ENCODE results near the gene AGBL1.

Gene AGBL1

GRCh38 chr15:86327230-86327865 is 247.7 kb downstream of the AGBL1 start:
- DNase-seq = no peak

GRCh38 chr15:86328658-86329057 is 249.0 kb downstream of the AGBL1 start:
- DNase-seq = no peak

GRCh38 chr15:86329311-86330013 is 249.8 kb downstream of the AGBL1 start:
- DNase-seq = no peak

GRCh38 chr15:86333819-86334218 is 254.1 kb downstream of the AGBL1 start:
- DNase-seq = no peak

- no peak for DNase-seq
These were observed 256.5 kb downstream of the AGBL1 start for GRCh38 chr15:86336051-86336788.

- DNase-seq = no peak
These were observed 257.4 kb downstream of the AGBL1 start for GRCh38 chr15:86337071-86337470.

- DNase-seq = no peak
These were observed 267.6 kb downstream of the AGBL1 start for GRCh38 chr15:86347245-86347644.

GRCh38 chr15:86349565-86349964 is 269.9 kb downstream of the AGBL1 start:
- no peak for DNase-seq

GRCh38 chr15:86353213-86353612 is 273.5 kb downstream of the AGBL1 start:
- DNase-seq = no peak

GRCh38 chr15:86355361-86355760 is 275.7 kb downstream of the AGBL1 start:
- DNase-seq = no peak

- no peak for DNase-seq
These were observed 276.1 kb downstream of the AGBL1 start for GRCh38 chr15:86355801-86356200.

- DNase-seq = no peak
These were observed 282.9 kb downstream of the AGBL1 start for GRCh38 chr15:86362555-86362954.

GRCh38 chr15:86373147-86373546 is 293.5 kb downstream of the AGBL1 start:
- DNase-seq = no peak

- no peak for DNase-seq
These were observed 296.1 kb downstream of the AGBL1 start for GRCh38 chr15:86375733-86376280.

GRCh38 chr15:86377914-86378313 is 298.2 kb downstream of the AGBL1 start:
- no peak for DNase-seq

GRCh38 chr15:86382341-86382740 is 302.7 kb downstream of the AGBL1 start:
- DNase-seq = no peak

GRCh38 chr15:86383611-86384010 is 303.9 kb downstream of the AGBL1 start:
- DNase-seq = no peak

- no peak for DNase-seq
These were observed 304.5 kb downstream of the AGBL1 start for GRCh38 chr15:86384186-86384585.

GRCh38 chr15:86392296-86392695 is 312.6 kb downstream of the AGBL1 start:
- DNase-seq = no peak

- DNase-seq = no peak
These were observed 313.2 kb downstream of the AGBL1 start for GRCh38 chr15:86392874-86393273.

GRCh38 chr15:86394866-86395265 is 315.2 kb downstream of the AGBL1 start:
- no peak for DNase-seq

GRCh38 chr15:86399041-86399954 is 319.6 kb downstream of the AGBL1 start:
- DNase-seq = no peak
